Kidney epithelial cell (primary cell): ENCODE results near the gene CX3CL1. TPM values are rescaled to one million over a fixed set of nuclear protein-coding genes. Genes with fewer than 3 reads are reported as not detected.

ENCODE experiments used
- DNase-seq: peaks from one replicate; pipeline ENCODE4 v3.0.0-alpha.2; 2010; ENCODE audit warnings: low read depth
- H3K27me3 ChIP-seq: 2 replicates; pipeline ENCODE4 v1.6.0; 2011; ENCODE audit warnings: low read length; ENCODE audit not compliant: control insufficient read depth, insufficient read depth
- H3K36me3 ChIP-seq: 2 replicates; pipeline ENCODE4 v1.5.1; 2011; ENCODE audit warnings: low read length; ENCODE audit not compliant: control insufficient read depth, insufficient read depth
- H3K4me3 ChIP-seq: 2 replicates; pipeline ENCODE4 v1.5.1; 2011; ENCODE audit warnings: low read depth, mild to moderate bottlenecking, control low read depth, low read length
- total RNA-seq: library from RNA; depleted of rRNA; stranded (reverse); fragments of >200 nt; gene quantifications from 2 replicates; pipeline ENCODE4 v1.2.3, GENCODE V29; 2015
- TF ChIP-seq, protein P1 (sequence below): IDR thresholded peaks from 2 replicates; pipeline ENCODE4 v1.5.1; 2011; ENCODE audit warnings: mild to moderate bottlenecking, moderate library complexity, low read length, control low read depth, inconsistent platforms; ENCODE audit not compliant: insufficient read depth, poor library complexity, severe bottlenecking

CX3CL1 gene
- total RNA-seq, 1 donor from 2014 or later: 24.8 TPM

DNA sequence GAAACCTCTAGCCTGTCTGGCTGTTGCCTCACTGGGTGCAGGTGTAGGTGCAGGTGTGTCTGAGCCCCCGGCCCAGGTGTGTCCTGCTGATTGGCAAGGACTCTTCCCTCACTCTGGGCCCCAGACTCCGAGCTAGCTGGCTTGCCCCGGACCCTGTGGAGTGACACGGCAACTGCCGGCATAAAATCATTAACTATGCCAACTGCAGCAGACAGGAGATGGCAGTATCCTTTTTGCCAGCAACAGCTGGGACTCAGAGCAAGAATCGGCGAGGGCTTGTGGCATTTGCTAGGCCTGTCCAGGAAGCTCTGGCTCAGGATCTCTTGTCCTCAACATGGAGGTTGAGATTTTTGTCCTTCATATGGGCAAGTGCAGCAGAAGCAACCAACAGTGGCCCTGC is 54.1 kb downstream of the CX3CL1 start:
- Histone ChIP-seq H3K27me3 (no peaks in the 10 kb centered on the region), H3K4me3 (no peak overlapping the region), H3K36me3 (peaks cover 2% of the 10 kb centered on the region)
- DNase-seq: no peak
- TF ChIP-seq, protein P1, sequence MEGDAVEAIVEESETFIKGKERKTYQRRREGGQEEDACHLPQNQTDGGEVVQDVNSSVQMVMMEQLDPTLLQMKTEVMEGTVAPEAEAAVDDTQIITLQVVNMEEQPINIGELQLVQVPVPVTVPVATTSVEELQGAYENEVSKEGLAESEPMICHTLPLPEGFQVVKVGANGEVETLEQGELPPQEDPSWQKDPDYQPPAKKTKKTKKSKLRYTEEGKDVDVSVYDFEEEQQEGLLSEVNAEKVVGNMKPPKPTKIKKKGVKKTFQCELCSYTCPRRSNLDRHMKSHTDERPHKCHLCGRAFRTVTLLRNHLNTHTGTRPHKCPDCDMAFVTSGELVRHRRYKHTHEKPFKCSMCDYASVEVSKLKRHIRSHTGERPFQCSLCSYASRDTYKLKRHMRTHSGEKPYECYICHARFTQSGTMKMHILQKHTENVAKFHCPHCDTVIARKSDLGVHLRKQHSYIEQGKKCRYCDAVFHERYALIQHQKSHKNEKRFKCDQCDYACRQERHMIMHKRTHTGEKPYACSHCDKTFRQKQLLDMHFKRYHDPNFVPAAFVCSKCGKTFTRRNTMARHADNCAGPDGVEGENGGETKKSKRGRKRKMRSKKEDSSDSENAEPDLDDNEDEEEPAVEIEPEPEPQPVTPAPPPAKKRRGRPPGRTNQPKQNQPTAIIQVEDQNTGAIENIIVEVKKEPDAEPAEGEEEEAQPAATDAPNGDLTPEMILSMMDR: no peak

DNA sequence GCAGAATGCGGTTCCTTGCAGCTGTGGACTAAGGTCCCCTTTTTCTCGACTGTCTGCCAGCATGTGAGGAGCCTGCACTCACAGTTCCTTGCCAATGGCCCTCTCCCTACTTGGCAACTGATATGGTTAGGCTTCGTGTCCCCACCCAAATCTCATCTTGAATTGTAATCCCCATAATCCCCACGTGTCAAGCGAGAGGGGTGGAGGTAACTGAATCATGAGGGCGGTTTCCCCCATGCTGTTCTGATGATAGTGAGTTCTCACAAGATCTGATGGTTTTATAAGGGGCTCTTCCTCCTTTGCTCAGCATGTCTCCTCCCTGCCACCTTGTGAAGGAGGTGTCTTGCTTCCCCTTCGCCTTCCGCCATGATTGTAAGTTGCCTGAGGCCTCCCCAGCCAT is 55.0 kb downstream of the CX3CL1 start:
- no peak for DNase-seq
- H3K36me3 ChIP-seq: peaks cover 2% of the 10 kb centered on the region
- no peak overlapping the region for H3K4me3 ChIP-seq
- TF ChIP-seq, protein P1: no peak
- no peaks in the 10 kb centered on the region for H3K27me3 ChIP-seq

DNA sequence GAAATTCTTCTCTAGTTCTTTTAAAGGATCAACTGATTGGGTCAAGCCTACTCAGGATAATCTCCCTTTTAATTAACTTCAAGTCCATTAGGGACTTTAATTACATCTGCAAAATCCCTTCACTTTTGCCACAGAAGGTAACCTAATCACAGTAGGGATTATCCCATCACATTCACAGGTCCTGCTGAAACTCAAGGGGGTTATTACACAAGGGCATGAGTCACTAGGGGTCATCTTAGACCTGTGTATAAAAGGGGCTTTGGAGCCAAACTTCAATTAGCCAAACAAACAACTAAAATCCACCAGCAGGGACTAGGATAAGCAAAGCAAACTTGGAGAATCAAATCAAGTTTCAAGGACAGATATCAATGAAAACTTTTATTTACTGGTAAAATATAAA is 55.5 kb downstream of the CX3CL1 start:
- Histone ChIP-seq H3K36me3 (peaks cover 2% of the 10 kb centered on the region), H3K27me3 (no peaks in the 10 kb centered on the region), H3K4me3 (no peak overlapping the region)
- no peak for DNase-seq
- TF ChIP-seq, protein P1: no peak

DNA sequence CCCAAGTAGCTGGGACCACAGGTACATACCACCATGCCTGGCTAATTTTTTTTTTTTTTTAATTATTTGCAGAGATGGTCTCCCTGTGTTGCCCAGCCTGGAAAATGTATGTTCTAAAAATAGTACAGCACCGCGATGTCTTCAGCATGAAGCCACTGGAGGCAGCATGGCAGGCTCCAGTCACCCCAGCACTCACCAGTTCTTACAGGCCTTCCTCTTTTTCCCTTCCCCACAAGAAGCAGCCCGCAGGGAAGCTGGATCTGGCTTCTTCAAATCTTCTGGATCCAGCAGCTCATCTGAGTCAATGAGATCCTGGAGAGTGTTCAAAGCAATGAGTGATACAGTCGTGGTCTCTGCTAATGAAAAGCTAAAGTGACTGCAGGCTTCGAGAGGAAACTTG is 58.7 kb downstream of the CX3CL1 start:
- H3K27me3 ChIP-seq: no peaks in the 10 kb centered on the region

DNA sequence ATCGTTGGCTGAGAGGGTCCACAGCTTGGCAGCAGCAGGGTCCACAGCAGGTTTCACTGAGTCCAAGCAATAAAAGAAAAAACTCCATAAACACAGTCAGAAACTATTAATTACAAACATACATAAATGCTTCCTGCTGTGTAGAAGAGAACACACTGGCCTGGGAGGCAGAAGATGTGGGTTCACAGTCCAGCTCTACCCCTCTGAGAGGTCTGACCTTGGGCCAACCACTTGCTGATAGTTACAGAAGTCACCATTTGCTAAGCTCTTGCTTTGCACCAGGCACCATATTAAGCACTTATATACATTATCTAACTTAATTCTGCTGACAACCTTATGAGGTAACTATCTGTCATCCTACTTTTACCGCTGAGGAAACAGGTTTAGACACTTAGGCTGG is 60.2 kb downstream of the CX3CL1 start:
- no peak overlapping the region for H3K4me3 ChIP-seq
- no peaks in the 10 kb centered on the region for H3K27me3 ChIP-seq
- TF ChIP-seq, protein P1: no peak
- peaks cover 2% of the 10 kb centered on the region for H3K36me3 ChIP-seq
- DNase-seq: no peak

More for the DNA sequence above, 58.7 kb downstream of the CX3CL1 start:
- no peak overlapping the region for H3K4me3 ChIP-seq
- TF ChIP-seq, protein P1: no peak
- no peak for DNase-seq
- peaks cover 2% of the 10 kb centered on the region for H3K36me3 ChIP-seq

DNA sequence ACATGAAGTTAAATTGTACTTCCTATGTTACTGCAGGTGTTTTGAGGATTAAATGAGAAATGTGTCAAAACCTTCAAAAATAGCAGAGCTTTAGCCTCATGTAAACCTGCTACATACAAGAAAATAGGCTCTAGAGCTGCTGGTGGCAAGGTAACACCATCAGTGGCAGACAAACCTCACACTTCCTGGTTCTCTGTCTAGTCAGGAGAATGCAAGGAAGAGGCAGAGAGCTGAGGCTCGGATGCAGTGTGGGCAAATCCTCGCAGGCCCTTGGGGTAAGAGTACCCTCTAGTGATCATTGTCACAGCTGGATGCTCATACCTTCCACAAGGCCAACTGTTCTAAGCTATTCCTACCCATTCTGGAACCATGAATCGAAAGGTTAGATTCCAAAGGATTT is 60.7 kb downstream of the CX3CL1 start:
- Histone ChIP-seq H3K4me3 (no peak overlapping the region), H3K36me3 (peaks cover 2% of the 10 kb centered on the region), H3K27me3 (no peaks in the 10 kb centered on the region)
- DNase-seq: no peak
- TF ChIP-seq, protein P1: no peak
